ENCODE data around the gene ZFAND6.

ZFAND6 gene

GRCh38 chr15:80170596-80170995 lies 111.1 kb downstream of the ZFAND6 start:
- DNase-seq (ENCODE audit: low read depth): no peak

GRCh38 chr15:80171787-80172186 lies 112.3 kb downstream of the ZFAND6 start:
- no peak for DNase-seq (ENCODE audit: low read depth)

- no peak for DNase-seq (ENCODE audit: low read depth)
These were observed 112.9 kb downstream of the ZFAND6 start for GRCh38 chr15:80172401-80172800.

GRCh38 chr15:80173022-80173759 lies 113.7 kb downstream of the ZFAND6 start:
- DNase-seq (ENCODE audit: low read depth): no peak

GRCh38 chr15:80174017-80174746 lies 114.7 kb downstream of the ZFAND6 start:
- no peak for DNase-seq (ENCODE audit: low read depth)

GRCh38 chr15:80175436-80175835 lies 116.0 kb downstream of the ZFAND6 start:
- no peak for DNase-seq (ENCODE audit: low read depth)

GRCh38 chr15:80176443-80176842 lies 117.0 kb downstream of the ZFAND6 start:
- no peak for DNase-seq (ENCODE audit: low read depth)

GRCh38 chr15:80177156-80177555 lies 117.7 kb downstream of the ZFAND6 start:
- DNase-seq (ENCODE audit: low read depth): no peak

- peak; percentile 64 for DNase-seq (ENCODE audit: low read depth)
These were observed 119.7 kb downstream of the ZFAND6 start for GRCh38 chr15:80179025-80179759.

GRCh38 chr15:80179935-80180334 lies 120.5 kb downstream of the ZFAND6 start:
- no peak for DNase-seq (ENCODE audit: low read depth)

- DNase-seq (ENCODE audit: low read depth): no peak
These were observed 121.0 kb downstream of the ZFAND6 start for GRCh38 chr15:80180468-80180867.

GRCh38 chr15:80180986-80181385 lies 121.5 kb downstream of the ZFAND6 start:
- no peak for DNase-seq (ENCODE audit: low read depth)

GRCh38 chr15:80182611-80183261 lies 123.3 kb downstream of the ZFAND6 start:
- DNase-seq (ENCODE audit: low read depth): no peak

GRCh38 chr15:80183306-80183705 lies 123.8 kb downstream of the ZFAND6 start:
- DNase-seq (ENCODE audit: low read depth): no peak

- no peak for DNase-seq (ENCODE audit: low read depth)
These were observed 124.4 kb downstream of the ZFAND6 start for GRCh38 chr15:80183886-80184285.

- no peak for DNase-seq (ENCODE audit: low read depth)
These were observed 125.1 kb downstream of the ZFAND6 start for GRCh38 chr15:80184554-80184953.

GRCh38 chr15:80185152-80185551 lies 125.7 kb downstream of the ZFAND6 start:
- no peak for DNase-seq (ENCODE audit: low read depth)

GRCh38 chr15:80186066-80186465 lies 126.6 kb downstream of the ZFAND6 start:
- DNase-seq (ENCODE audit: low read depth): no peak

- no peak for DNase-seq (ENCODE audit: low read depth)
These were observed 127.1 kb downstream of the ZFAND6 start for GRCh38 chr15:80186597-80186996.
